H9 (cell line): ENCODE results near the gene DERL2. TPM values are rescaled to one million over a fixed set of nuclear protein-coding genes. Genes with fewer than 3 reads are reported as not detected.

ENCODE experiments used
- DNase-seq: peaks from one replicate; pipeline ENCODE4 v3.0.0-alpha.2; 2017
- H2AFZ ChIP-seq: one replicate; pipeline ENCODE4 v1.6.1; 2013; ENCODE audit warnings: mild to moderate bottlenecking, low read length, control low read depth, moderate library complexity
- H2AK5ac ChIP-seq: 2 replicates; pipeline ENCODE4 v1.6.1; 2013; ENCODE audit warnings: low read length, control low read depth, mixed read lengths; ENCODE audit not compliant: insufficient read length
- H2BK120ac ChIP-seq: one replicate; pipeline ENCODE4 v1.6.1; 2013; ENCODE audit warnings: low read depth, mild to moderate bottlenecking, low read length, control low read depth, inconsistent platforms; ENCODE audit not compliant: poor library complexity, severe bottlenecking
- H2BK12ac ChIP-seq: 2 replicates; pipeline ENCODE4 v1.6.1; 2013; ENCODE audit warnings: low read length, control low read depth, mixed read lengths, low read depth; ENCODE audit not compliant: insufficient read length
- H2BK15ac ChIP-seq: 2 replicates; pipeline ENCODE4 v1.6.1; 2013; ENCODE audit warnings: low read depth, low read length, control low read depth
- H2BK20ac ChIP-seq: one replicate; pipeline ENCODE4 v1.6.1; 2013; ENCODE audit warnings: low read depth, mild to moderate bottlenecking, low read length, control low read depth, inconsistent platforms; ENCODE audit not compliant: poor library complexity, severe bottlenecking
- H2BK5ac ChIP-seq: 2 replicates; pipeline ENCODE4 v1.6.1; 2013; ENCODE audit warnings: low read length, control low read depth, mixed read lengths; ENCODE audit not compliant: insufficient read length
- H3K14ac ChIP-seq: 2 replicates; pipeline ENCODE4 v1.6.1; 2013; ENCODE audit warnings: low read length, control low read depth; ENCODE audit not compliant: insufficient read depth
- H3K18ac ChIP-seq: 2 replicates; pipeline ENCODE4 v1.6.1; 2013; ENCODE audit warnings: low read depth, mild to moderate bottlenecking, mixed read lengths, low read length, control low read depth; ENCODE audit not compliant: insufficient read length
- H3K23ac ChIP-seq: 2 replicates; pipeline ENCODE4 v1.6.1; 2013; ENCODE audit warnings: low read length, control low read depth, mixed read lengths, low read depth; ENCODE audit not compliant: insufficient read length
- H3K23me2 ChIP-seq: 2 replicates; pipeline ENCODE4 v1.6.1; 2013; ENCODE audit warnings: low read depth, mild to moderate bottlenecking, mixed read lengths, low read length, control low read depth; ENCODE audit not compliant: insufficient read length, poor library complexity, severe bottlenecking
- H3K27ac ChIP-seq: 2 replicates; pipeline ENCODE4 v1.5.1; 2013; ENCODE audit warnings: low read length, control low read depth, mixed read lengths, low read depth; ENCODE audit not compliant: insufficient read length
- H3K27me3 ChIP-seq: 2 replicates; pipeline ENCODE4 v1.6.1; 2013; ENCODE audit warnings: low read length, control low read depth, inconsistent platforms; ENCODE audit not compliant: insufficient read depth
- H3K4ac ChIP-seq: 2 replicates; pipeline ENCODE4 v1.6.1; 2013; ENCODE audit warnings: low read depth, mild to moderate bottlenecking, control low read depth, inconsistent platforms, low read length, moderate library complexity
- H3K4me1 ChIP-seq: 2 replicates; pipeline ENCODE4 v1.6.1; 2013; ENCODE audit warnings: low read length, control low read depth, inconsistent platforms; ENCODE audit not compliant: insufficient read depth
- H3K4me2 ChIP-seq: 2 replicates; pipeline ENCODE4 v1.6.1; 2013; ENCODE audit warnings: low read length, control low read depth, mixed read lengths; ENCODE audit not compliant: insufficient read length, insufficient read depth
- H3K56ac ChIP-seq: 2 replicates; pipeline ENCODE4 v1.6.1; 2013; ENCODE audit warnings: low read depth, mild to moderate bottlenecking, mixed read lengths, low read length, control low read depth; ENCODE audit not compliant: insufficient read length
- H3K79me1 ChIP-seq: 2 replicates; pipeline ENCODE4 v1.6.1; 2013; ENCODE audit warnings: low read depth, mild to moderate bottlenecking, moderate library complexity, low read length, control low read depth, inconsistent platforms; ENCODE audit not compliant: insufficient read depth, poor library complexity, severe bottlenecking
- H3K79me2 ChIP-seq: 2 replicates; pipeline ENCODE4 v1.6.1; 2013; ENCODE audit warnings: low read length, control low read depth, inconsistent platforms; ENCODE audit not compliant: insufficient read depth
- H3K9ac ChIP-seq: 2 replicates; pipeline ENCODE4 v1.6.1; 2013; ENCODE audit warnings: low read length, control low read depth, mixed read lengths; ENCODE audit not compliant: insufficient read length; ENCODE audit errors: extremely low read depth
- H3K9me3 ChIP-seq: one replicate; pipeline ENCODE4 v1.6.1; 2013; ENCODE audit warnings: low read depth, low read length, inconsistent platforms; ENCODE audit not compliant: control insufficient read depth
- H3T11ph ChIP-seq: one replicate; pipeline ENCODE4 v1.6.1; 2013; ENCODE audit warnings: mild to moderate bottlenecking, low read length, control low read depth, inconsistent platforms
- H4K20me1 ChIP-seq: one replicate; pipeline ENCODE4 v1.6.1; 2013; ENCODE audit not compliant: control insufficient read depth, insufficient read length, insufficient read depth
- H4K5ac ChIP-seq: 2 replicates; pipeline ENCODE4 v1.6.1; 2013; ENCODE audit warnings: low read depth, mild to moderate bottlenecking, mixed read lengths, low read length, control low read depth; ENCODE audit not compliant: insufficient read length
- H4K8ac ChIP-seq: replicated peaks from 2 replicates; pipeline ENCODE4 v1.6.1; 2013; ENCODE audit warnings: low read length, control low read depth, mixed read lengths, low read depth; ENCODE audit not compliant: insufficient read length
- H4K91ac ChIP-seq: 2 replicates; pipeline ENCODE4 v1.6.1; 2013; ENCODE audit warnings: low read depth, mild to moderate bottlenecking, moderate library complexity, mixed read lengths, low read length, control low read depth; ENCODE audit not compliant: insufficient read length
- H3K27ac Mint-ChIP-seq, 3 experiments: 2 replicates in 2 of 3; 3 replicates in 1 of 3; pipeline ENCODE4 v1.8.0; 2020 to 2021; ENCODE audit warnings: mixed read lengths in 3 of 3, mild to moderate bottlenecking in 1 of 3, moderate library complexity in 1 of 3
- H3K27me3 Mint-ChIP-seq: 2 replicates; pipeline ENCODE4 v1.8.0; 2021; ENCODE audit warnings: low read depth, mild to moderate bottlenecking, moderate library complexity, mixed read lengths
- H3K36me3 Mint-ChIP-seq, 3 experiments: 2 replicates in 2 of 3; 3 replicates in 1 of 3; pipeline ENCODE4 v1.8.0; 2020 to 2021; ENCODE audit warnings: low read depth in 3 of 3, mixed read lengths in 3 of 3; ENCODE audit not compliant: insufficient read depth in 1 of 3
- H3K4me1 Mint-ChIP-seq, 2 experiments: 2 replicates each; pipeline ENCODE4 v1.8.0; 2020; ENCODE audit warnings: mixed read lengths in 2 of 2
- H3K4me3 Mint-ChIP-seq, 2 experiments: 2 replicates in 1 of 2; 3 replicates in 1 of 2; pipeline ENCODE4 v1.8.0; 2020 to 2021; ENCODE audit warnings: mild to moderate bottlenecking in 2 of 2, mixed read lengths in 2 of 2, moderate library complexity in 1 of 2
- H3K9me3 Mint-ChIP-seq, 2 experiments: 2 replicates in 1 of 2; 3 replicates in 1 of 2; pipeline ENCODE4 v1.8.0; 2020; ENCODE audit warnings: mild to moderate bottlenecking in 2 of 2, mixed read lengths in 2 of 2, moderate library complexity in 1 of 2
- CTCF ChIP-seq: fragments of 200-600 bp; sonication (generic); conservative IDR thresholded peaks from 3 replicates; pipeline ENCODE4 v1.8.0; 2021; ENCODE audit warnings: antibody characterized with exemption, mild to moderate bottlenecking
- WGBS: extraction: QIAGEN DNeasy Blood & Tissue Kit; methylation state at CpG from one replicate; pipeline ENCODE4 v1.1.7; 2013; ENCODE audit warnings: missing lambda C conversion rate, low lambda C conversion rate, mixed read lengths; ENCODE audit not compliant: insufficient read length; ENCODE audit errors: extremely low coverage; 5-methylcytosine and 5-hydroxymethylcytosine counted together
- total RNA-seq: library from RNA; stranded (reverse); gene quantifications from 2 replicates; pipeline ENCODE4 v1.2.1, GENCODE V29; 2021

DERL2 gene
- total RNA-seq, 1 experiment from 2014 or later, result 83.2 TPM

GRCh38 chr17:5535436-5535835 is 49.5 kb upstream of the DERL2 start:
- Histone ChIP-seq H3K23ac (no peak overlapping the region), H3K27me3 (no peaks in the 10 kb centered on the region), H4K5ac (no peak overlapping the region), H4K8ac (no peak overlapping the region), H2BK5ac (no peak overlapping the region), H3K9ac (no peak overlapping the region), H4K91ac (no peak overlapping the region), H4K20me1 (no peaks in the 10 kb centered on the region), H3K4ac (no peak overlapping the region), H3K23me2 (no peaks in the 10 kb centered on the region), H2BK120ac (no peak overlapping the region), H3K4me2 (no peak overlapping the region), H3K79me1 (no peaks in the 10 kb centered on the region), H3K9me3 (no peaks in the 10 kb centered on the region), H3T11ph (no peak overlapping the region), H3K79me2 (no peaks in the 10 kb centered on the region), H2BK12ac (no peak overlapping the region), H3K56ac (no peak overlapping the region), H2AK5ac (no peak overlapping the region), H3K4me1 (no peaks in the 10 kb centered on the region), H2AFZ (no peak overlapping the region), H3K18ac (no peak overlapping the region), H3K27ac (no peak overlapping the region), H3K14ac (no peak overlapping the region), H2BK15ac (no peak overlapping the region), H2BK20ac (no peak overlapping the region)
- no peaks in the 10 kb centered on the region; a peak in 1 of 5 replicates for H3K9me3 Mint-ChIP-seq
- no peak for TF ChIP-seq CTCF
- no peak overlapping the region for H3K27ac Mint-ChIP-seq
- no peaks in the 10 kb centered on the region for H3K36me3 Mint-ChIP-seq
- no CpG with 5 or more reads among the region's 2 CpGs for WGBS
- H3K27me3 Mint-ChIP-seq, result peaks cover 8% of the 10 kb centered on the region
- H3K4me3 Mint-ChIP-seq, result no peak overlapping the region
- DNase-seq, result no peak
- H3K4me1 Mint-ChIP-seq, result no peaks in the 10 kb centered on the region
